Measurements from ENCODE around the gene GPR89B.
"Not testable (repeated sequence)": the region's sequence is repeated elsewhere in the genome, so short reads cannot be mapped to it uniquely, and the experiment has no call there.

The GPR89B gene

DNA sequence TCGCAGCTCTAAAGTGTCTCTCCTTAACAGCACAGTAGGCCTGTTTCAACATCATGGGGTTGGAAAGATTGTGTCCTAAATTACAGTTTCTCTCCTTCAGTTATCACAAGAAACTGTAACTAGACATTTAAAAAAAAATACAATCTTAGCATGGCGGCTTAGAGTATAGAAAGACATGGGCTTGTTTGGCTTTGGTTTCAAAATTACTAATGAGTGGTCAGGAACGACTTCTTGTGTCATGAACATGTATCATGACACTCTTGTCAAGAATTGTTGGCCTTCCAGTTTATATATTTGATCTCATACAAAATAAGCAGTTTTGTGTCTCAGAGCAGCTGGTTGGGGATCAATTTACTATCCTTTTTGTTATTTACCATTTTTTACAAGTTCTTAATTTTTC is 23.5 kb upstream of the GPR89B start:
- Histone ChIP-seq H3K4me3 (ENCODE audit: low read length) (no peak overlapping the region), H3K27ac (ENCODE audit: low read length) (no peak overlapping the region), H3K9ac (ENCODE audit: low read length) (no peak overlapping the region), H3K27me3 (ENCODE audit: control insufficient read depth, insufficient read depth, low read length) (no peaks in the 10 kb centered on the region), H3K9me3 (ENCODE audit: control insufficient read depth, low read depth, low read length) (no peaks in the 10 kb centered on the region), H3K4me1 (ENCODE audit: control insufficient read depth, low read depth, low read length) (no peaks in the 10 kb centered on the region), H3K36me3 (ENCODE audit: control insufficient read depth, low read depth, low read length) (no peaks in the 10 kb centered on the region)

DNA sequence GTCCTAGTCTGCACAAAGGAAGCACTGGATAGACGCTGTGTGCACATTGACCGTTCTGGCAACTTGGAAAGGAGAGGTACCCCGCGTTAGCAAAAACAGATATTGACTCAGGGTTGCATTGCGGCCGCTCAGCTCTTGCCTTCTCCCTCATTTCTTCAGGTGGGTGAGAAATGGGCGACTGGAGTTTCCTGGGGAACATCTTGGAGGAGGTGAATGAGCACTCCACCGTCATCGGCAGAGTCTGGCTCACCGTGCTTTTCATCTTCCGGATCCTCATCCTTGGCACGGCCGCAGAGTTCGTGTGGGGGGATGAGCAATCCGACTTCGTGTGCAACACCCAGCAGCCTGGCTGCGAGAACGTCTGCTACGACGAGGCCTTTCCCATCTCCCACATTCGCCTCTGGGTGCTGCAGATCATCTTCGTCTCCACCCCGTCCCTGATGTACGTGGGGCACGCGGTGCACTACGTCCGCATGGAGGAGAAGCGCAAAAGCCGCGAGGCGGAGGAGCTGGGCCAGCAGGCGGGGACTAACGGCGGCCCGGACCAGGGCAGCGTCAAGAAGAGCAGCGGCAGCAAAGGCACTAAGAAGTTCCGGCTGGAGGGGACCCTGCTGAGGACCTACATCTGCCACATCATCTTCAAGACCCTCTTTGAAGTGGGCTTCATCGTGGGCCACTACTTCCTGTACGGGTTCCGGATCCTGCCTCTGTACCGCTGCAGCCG is 20.3 kb upstream of the GPR89B start:
- H3K27me3 ChIP-seq (ENCODE audit: control insufficient read depth, insufficient read depth, low read length) = no peaks in the 10 kb centered on the region
- H3K27ac ChIP-seq (ENCODE audit: low read length) = no peak overlapping the region
- H3K4me3 ChIP-seq (ENCODE audit: low read length) = no peak overlapping the region
- no peak overlapping the region for H3K9ac ChIP-seq (ENCODE audit: low read length)
- H3K36me3 ChIP-seq (ENCODE audit: control insufficient read depth, low read depth, low read length) = no peaks in the 10 kb centered on the region
- H3K4me1 ChIP-seq (ENCODE audit: control insufficient read depth, low read depth, low read length) = no peaks in the 10 kb centered on the region
- H3K9me3 ChIP-seq (ENCODE audit: control insufficient read depth, low read depth, low read length) = no peaks in the 10 kb centered on the region

DNA sequence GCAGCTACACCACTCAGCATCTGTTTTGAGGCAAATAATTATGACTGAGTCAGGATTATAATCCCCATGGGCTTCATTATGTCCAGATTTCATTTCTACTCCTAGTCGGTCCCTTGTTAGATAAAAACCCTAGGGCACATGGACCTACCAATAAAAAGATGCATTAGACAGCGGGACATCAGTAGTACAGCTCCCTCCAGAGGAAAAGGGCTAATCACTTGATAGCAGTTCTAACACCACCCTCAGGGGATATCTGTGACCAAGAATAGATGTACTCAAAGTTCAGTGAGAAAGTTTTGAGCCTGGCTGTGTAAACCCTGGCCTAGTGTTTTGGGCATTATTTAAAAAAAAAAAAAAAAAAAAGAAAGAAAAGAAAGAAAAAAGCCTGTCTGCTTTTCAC is 15.7 kb upstream of the GPR89B start:
- no peaks in the 10 kb centered on the region for H3K36me3 ChIP-seq (ENCODE audit: control insufficient read depth, low read depth, low read length)
- H3K9me3 ChIP-seq (ENCODE audit: control insufficient read depth, low read depth, low read length) = no peaks in the 10 kb centered on the region
- H3K27me3 ChIP-seq (ENCODE audit: control insufficient read depth, insufficient read depth, low read length) = no peaks in the 10 kb centered on the region
- H3K4me1 ChIP-seq (ENCODE audit: control insufficient read depth, low read depth, low read length) = no peaks in the 10 kb centered on the region
- H3K9ac ChIP-seq (ENCODE audit: low read length) = no peak overlapping the region
- H3K27ac ChIP-seq (ENCODE audit: low read length) = no peak overlapping the region
- H3K4me3 ChIP-seq (ENCODE audit: low read length) = no peak overlapping the region

DNA sequence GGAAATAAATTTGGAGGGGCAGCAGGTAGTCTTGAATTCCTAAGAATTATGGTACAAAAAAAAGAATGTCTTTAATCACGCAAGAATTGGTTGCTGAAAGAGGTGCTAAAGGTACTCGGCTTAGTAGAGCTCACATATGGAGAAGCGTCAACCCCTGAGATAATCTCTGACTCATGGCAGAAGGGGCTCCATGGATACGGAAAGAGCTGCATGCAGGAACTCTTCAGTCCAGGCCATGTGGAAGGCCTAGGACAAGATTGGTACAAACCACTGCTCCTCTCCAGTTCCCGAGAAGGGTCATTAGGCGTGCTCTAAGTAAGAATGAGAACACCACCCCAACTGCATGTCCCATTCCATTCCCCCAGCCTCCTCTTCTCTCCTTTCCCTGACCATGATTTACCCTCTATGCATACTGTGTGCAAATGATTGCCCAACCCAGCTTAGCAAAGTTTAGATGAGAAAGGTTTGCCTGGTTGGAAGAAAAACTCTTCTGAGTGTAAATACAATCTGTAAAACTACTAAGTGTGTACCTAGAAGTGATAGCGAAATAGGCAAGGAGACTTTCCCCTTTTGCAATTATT is 14.8 kb upstream of the GPR89B start:
- Histone ChIP-seq H3K27me3 (ENCODE audit: control insufficient read depth, insufficient read depth, low read length) (no peaks in the 10 kb centered on the region), H3K4me3 (ENCODE audit: low read length) (no peak overlapping the region), H3K9me3 (ENCODE audit: control insufficient read depth, low read depth, low read length) (no peaks in the 10 kb centered on the region), H3K4me1 (ENCODE audit: control insufficient read depth, low read depth, low read length) (no peaks in the 10 kb centered on the region), H3K36me3 (ENCODE audit: control insufficient read depth, low read depth, low read length) (no peaks in the 10 kb centered on the region), H3K27ac (ENCODE audit: low read length) (no peak overlapping the region), H3K9ac (ENCODE audit: low read length) (no peak overlapping the region)

DNA sequence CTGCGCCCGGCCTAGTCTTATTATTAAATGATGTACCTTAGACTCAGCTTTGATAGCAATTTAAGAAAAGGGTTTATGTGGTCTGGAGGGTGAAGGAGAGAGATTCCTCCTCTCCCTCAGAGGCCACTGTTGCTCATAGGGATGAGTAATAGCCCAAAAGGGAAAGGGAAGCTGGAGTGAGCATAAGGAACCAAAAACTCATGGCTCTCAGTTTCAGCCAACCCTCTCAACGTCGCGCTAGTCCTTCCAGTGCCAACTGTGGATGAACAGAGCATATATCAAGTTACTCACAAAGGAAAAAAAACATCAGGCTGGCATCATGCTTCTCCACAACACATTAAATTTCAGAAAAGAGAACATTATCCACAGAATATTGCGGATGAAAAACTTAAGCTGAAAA is 8.3 kb upstream of the GPR89B start:
- Histone ChIP-seq H3K9ac (ENCODE audit: low read length) (no peak overlapping the region), H3K36me3 (ENCODE audit: control insufficient read depth, low read depth, low read length) (no peaks in the 10 kb centered on the region), H3K4me3 (ENCODE audit: low read length) (no peak overlapping the region), H3K4me1 (ENCODE audit: control insufficient read depth, low read depth, low read length) (peaks cover 3% of the 10 kb centered on the region), H3K9me3 (ENCODE audit: control insufficient read depth, low read depth, low read length) (no peaks in the 10 kb centered on the region), H3K27me3 (ENCODE audit: control insufficient read depth, insufficient read depth, low read length) (no peaks in the 10 kb centered on the region), H3K27ac (ENCODE audit: low read length) (no peak overlapping the region)

DNA sequence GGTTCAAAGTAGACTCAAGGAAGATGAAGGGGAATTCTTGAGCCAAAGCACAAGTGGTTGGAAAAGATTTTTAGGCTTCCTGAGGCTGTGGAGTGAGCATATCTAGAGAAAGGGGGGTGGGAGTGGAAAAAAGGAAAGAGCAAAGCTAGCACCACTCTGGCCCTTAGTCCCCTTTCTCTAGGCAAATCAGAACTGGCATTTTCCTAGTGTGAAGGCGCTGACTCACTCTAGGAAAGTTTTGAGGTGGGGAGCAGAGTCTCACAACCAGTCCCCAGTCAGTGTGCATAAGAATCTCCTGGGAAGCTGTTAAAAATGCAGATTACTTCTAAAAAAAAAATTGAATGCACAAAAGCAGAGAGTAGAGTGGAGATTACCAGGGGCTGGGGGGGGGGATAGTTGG is 3.4 kb upstream of the GPR89B start:
- Histone ChIP-seq H3K27me3 (ENCODE audit: control insufficient read depth, insufficient read depth, low read length) (no peaks in the 10 kb centered on the region), H3K4me1 (ENCODE audit: control insufficient read depth, low read depth, low read length) (peaks cover 6% of the 10 kb centered on the region), H3K9me3 (ENCODE audit: control insufficient read depth, low read depth, low read length) (no peaks in the 10 kb centered on the region), H3K4me3 (ENCODE audit: low read length) (no peak overlapping the region), H3K9ac (ENCODE audit: low read length) (no peak overlapping the region), H3K36me3 (ENCODE audit: control insufficient read depth, low read depth, low read length) (no peaks in the 10 kb centered on the region), H3K27ac (ENCODE audit: low read length) (no peak overlapping the region)

DNA sequence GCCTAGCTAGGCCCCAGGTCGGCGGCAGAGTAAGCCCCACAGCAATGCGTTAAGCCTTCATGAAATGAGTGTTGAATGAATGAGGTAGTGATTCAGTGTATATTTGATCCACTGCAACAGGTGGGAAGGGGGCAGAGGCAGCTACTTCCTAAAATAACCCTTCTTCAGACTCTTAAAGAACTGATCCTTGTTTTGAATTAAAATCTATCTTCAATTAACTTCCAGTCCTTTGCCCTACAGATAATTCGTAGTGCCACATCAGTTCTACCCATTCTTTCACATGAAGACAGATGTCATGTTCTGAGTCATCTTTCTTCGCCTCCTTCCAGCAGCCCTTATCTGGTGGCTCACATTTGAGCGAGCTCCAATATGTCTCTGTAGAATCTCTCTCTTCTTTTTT is 1.0 kb upstream of the GPR89B start:
- H3K27me3 ChIP-seq (ENCODE audit: control insufficient read depth, insufficient read depth, low read length); H3K27ac ChIP-seq (ENCODE audit: low read length); H3K4me1 ChIP-seq (ENCODE audit: control insufficient read depth, low read depth, low read length); H3K4me3 ChIP-seq (ENCODE audit: low read length); H3K36me3 ChIP-seq (ENCODE audit: control insufficient read depth, low read depth, low read length); H3K9me3 ChIP-seq (ENCODE audit: control insufficient read depth, low read depth, low read length); H3K9ac ChIP-seq (ENCODE audit: low read length): not testable (repeated sequence)

DNA sequence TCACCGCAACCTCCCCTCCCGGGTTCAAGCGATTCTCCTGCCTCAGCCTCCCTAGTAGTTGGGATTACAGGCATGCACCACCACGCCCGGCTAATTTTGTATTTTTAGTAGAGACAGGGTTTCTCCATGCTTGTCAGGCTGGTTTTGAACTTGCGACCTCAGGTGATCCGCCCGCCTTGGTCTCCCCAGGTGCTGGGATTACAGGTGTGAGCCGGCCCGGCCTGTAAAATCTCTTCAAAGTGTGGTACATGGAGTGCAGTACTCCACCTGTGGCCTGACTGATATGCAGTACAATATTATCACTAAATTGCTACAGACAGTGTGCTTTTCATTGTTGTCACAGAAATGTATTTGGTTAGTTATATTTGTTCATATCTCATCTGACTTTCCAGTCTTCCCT is 531 bp upstream of the GPR89B start:
- not testable (repeated sequence) for H3K9me3 ChIP-seq (ENCODE audit: control insufficient read depth, low read depth, low read length); H3K9ac ChIP-seq (ENCODE audit: low read length); H3K27me3 ChIP-seq (ENCODE audit: control insufficient read depth, insufficient read depth, low read length); H3K27ac ChIP-seq (ENCODE audit: low read length); H3K4me1 ChIP-seq (ENCODE audit: control insufficient read depth, low read depth, low read length); H3K4me3 ChIP-seq (ENCODE audit: low read length); H3K36me3 ChIP-seq (ENCODE audit: control insufficient read depth, low read depth, low read length)

DNA sequence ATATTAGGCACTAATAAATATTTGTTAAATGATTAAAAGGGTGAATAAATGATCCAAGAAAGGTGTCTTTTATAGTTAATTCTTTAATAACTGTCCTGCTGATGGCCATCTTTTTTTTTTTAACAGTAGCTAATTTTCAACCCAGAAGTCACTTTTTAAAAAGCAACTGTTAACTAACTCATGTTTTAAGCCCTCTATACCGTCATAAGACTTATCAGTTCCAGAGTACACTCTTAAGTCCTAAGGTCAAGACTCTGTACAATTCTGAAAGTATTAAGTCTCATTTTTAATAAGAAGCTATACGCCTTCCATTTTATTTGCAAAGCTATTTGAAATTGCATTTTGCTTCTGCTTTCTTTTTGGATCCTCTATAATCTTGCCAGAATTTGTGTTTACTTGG is 2.9 kb downstream of the GPR89B start:
- not testable (repeated sequence) for H3K27me3 ChIP-seq (ENCODE audit: control insufficient read depth, insufficient read depth, low read length); H3K4me3 ChIP-seq (ENCODE audit: low read length); H3K9me3 ChIP-seq (ENCODE audit: control insufficient read depth, low read depth, low read length); H3K36me3 ChIP-seq (ENCODE audit: control insufficient read depth, low read depth, low read length); H3K9ac ChIP-seq (ENCODE audit: low read length); H3K27ac ChIP-seq (ENCODE audit: low read length); H3K4me1 ChIP-seq (ENCODE audit: control insufficient read depth, low read depth, low read length)

DNA sequence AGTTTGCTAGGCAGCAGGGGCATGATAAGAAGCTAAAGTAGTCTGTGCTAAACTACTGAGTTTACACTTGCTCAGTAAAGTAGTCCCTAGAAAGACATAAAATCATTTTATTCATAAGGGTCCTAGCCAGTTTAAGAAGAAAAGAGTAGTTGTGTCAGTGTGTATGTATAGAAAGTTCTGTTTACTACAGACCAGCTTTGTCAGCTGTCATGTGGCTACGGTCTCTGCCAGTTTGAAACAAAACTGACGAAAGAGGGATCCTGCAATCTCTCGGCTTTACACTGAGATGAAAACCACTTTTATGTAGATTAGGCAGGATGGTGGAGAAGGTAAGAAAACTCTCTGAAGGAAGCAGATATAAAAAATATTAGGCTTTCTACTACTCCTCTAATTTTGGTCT is 7.1 kb downstream of the GPR89B start:
- not testable (repeated sequence) for H3K9me3 ChIP-seq (ENCODE audit: control insufficient read depth, low read depth, low read length)

DNA sequence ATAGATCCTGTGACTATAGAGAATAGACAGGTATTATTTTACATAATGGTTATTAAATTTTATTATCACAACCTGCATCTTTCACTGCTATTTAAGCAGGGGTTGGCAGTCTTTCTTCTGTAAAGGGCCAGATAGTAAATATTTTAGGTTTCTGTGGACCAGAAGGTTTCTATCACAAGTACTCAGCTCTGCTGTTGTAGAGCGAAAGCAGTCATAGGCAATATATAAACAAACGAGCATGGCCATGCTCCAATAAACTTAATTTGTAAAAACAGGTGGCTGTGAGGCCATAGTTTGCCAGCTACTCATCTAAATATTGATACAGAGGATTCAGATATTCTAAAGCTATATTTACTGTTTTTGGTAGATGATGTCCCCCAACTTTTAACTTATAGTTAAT is 12.2 kb downstream of the GPR89B start:
- not testable (repeated sequence) for H3K27ac ChIP-seq (ENCODE audit: low read length); H3K9ac ChIP-seq (ENCODE audit: low read length); H3K4me3 ChIP-seq (ENCODE audit: low read length); H3K27me3 ChIP-seq (ENCODE audit: control insufficient read depth, insufficient read depth, low read length); H3K9me3 ChIP-seq (ENCODE audit: control insufficient read depth, low read depth, low read length); H3K36me3 ChIP-seq (ENCODE audit: control insufficient read depth, low read depth, low read length); H3K4me1 ChIP-seq (ENCODE audit: control insufficient read depth, low read depth, low read length)

More for the DNA sequence above, 7.1 kb downstream of the GPR89B start:
- H3K4me1 ChIP-seq (ENCODE audit: control insufficient read depth, low read depth, low read length); H3K4me3 ChIP-seq (ENCODE audit: low read length); H3K36me3 ChIP-seq (ENCODE audit: control insufficient read depth, low read depth, low read length); H3K27ac ChIP-seq (ENCODE audit: low read length); H3K9ac ChIP-seq (ENCODE audit: low read length); H3K27me3 ChIP-seq (ENCODE audit: control insufficient read depth, insufficient read depth, low read length): not testable (repeated sequence)

DNA sequence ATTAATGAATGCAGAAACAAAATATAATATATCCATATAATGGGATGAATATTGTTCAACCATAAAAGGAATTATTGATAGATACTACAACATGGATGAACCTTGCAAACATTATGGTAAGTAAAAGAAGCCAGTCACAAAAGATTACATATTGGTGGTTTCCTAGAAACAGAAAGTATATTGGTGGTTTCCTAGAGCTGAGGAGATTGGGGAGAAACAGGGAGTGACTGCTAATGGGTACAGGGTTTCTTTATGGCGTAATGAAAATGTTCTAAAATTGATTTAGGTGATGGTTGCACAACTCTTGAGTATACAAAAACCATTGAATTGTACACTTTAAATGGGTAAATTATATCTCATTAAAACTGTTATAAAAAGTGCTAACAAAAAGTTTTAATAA is 14.3 kb downstream of the GPR89B start:
- not testable (repeated sequence) for H3K4me3 ChIP-seq (ENCODE audit: low read length); H3K27me3 ChIP-seq (ENCODE audit: control insufficient read depth, insufficient read depth, low read length); H3K36me3 ChIP-seq (ENCODE audit: control insufficient read depth, low read depth, low read length); H3K9me3 ChIP-seq (ENCODE audit: control insufficient read depth, low read depth, low read length); H3K9ac ChIP-seq (ENCODE audit: low read length); H3K27ac ChIP-seq (ENCODE audit: low read length); H3K4me1 ChIP-seq (ENCODE audit: control insufficient read depth, low read depth, low read length)
